GM12878 (cell line): ENCODE results near the gene SERPINF2. TPM values are rescaled to one million over a fixed set of nuclear protein-coding genes. Genes with fewer than 3 reads are reported as not detected.

Experiments
- ASH2L ChIP-seq: fragments of 300-600, 200-600 bp; sonication (generic); IDR thresholded peaks from 2 replicates; pipeline ENCODE4 v1.6.1; 2017; ENCODE audit warnings: low read depth, mild to moderate bottlenecking, borderline replicate concordance
- ATF3 ChIP-seq: IDR thresholded peaks from 2 replicates; pipeline ENCODE4 v1.6.1; 2011; ENCODE audit warnings: low read depth, mild to moderate bottlenecking, low read length, moderate library complexity, borderline replicate concordance; ENCODE audit errors: extremely low read depth
- CBFB ChIP-seq: IDR thresholded peaks from 2 replicates; pipeline ENCODE4 v1.6.1; 2016; ENCODE audit warnings: antibody characterized with exemption, low read depth
- CHD2 ChIP-seq: IDR thresholded peaks from 2 replicates; pipeline ENCODE4 v1.6.1; 2011; ENCODE audit warnings: low read depth, low read length, improper control_type of control experiment, borderline replicate concordance
- FOXM1 ChIP-seq: IDR thresholded peaks from 2 replicates; pipeline ENCODE4 v1.6.1; 2012; ENCODE audit warnings: low read depth, mild to moderate bottlenecking, inconsistent platforms, low read length, moderate library complexity
- GABPA ChIP-seq: IDR thresholded peaks from 2 replicates; pipeline ENCODE4 v1.6.1; 2014; ENCODE audit warnings: antibody characterized with exemption, low read depth, mild to moderate bottlenecking, inconsistent platforms
- MEF2A ChIP-seq: IDR thresholded peaks from 2 replicates; pipeline ENCODE4 v1.6.1; 2011; ENCODE audit warnings: low read depth, mild to moderate bottlenecking, low read length, moderate library complexity; ENCODE audit not compliant: insufficient read depth
- MYB ChIP-seq: fragments of 150-350 bp; IDR thresholded peaks from 2 replicates; pipeline ENCODE4 v1.6.1; 2014; ENCODE audit warnings: mild to moderate bottlenecking, low read depth, low read length, borderline replicate concordance
- PAX5 ChIP-seq: IDR thresholded peaks from 2 replicates; pipeline ENCODE4 v1.6.1; 2011; ENCODE audit warnings: low read depth, low read length, borderline replicate concordance
- PAX8 ChIP-seq: fragments of 450-650 bp; IDR thresholded peaks from 2 replicates; pipeline ENCODE4 v1.6.1; 2017; ENCODE audit warnings: mild to moderate bottlenecking, moderate library complexity
- RCOR1 ChIP-seq: conservative IDR thresholded peaks from 2 replicates; pipeline ENCODE4 v1.6.1; 2012; ENCODE audit warnings: low read depth, low read length, improper control_type of control experiment
- RELA ChIP-seq: fragments of 450-650 bp; IDR thresholded peaks from 2 replicates; pipeline ENCODE4 v1.8.0; 2014; ENCODE audit warnings: borderline replicate concordance; ENCODE audit not compliant: partially characterized antibody
- SMC3 ChIP-seq: IDR thresholded peaks from 2 replicates; pipeline ENCODE4 v1.6.1; 2011; ENCODE audit warnings: low read length, improper control_type of control experiment, borderline replicate concordance
- STAT1 ChIP-seq: fragments of 450-650 bp; conservative IDR thresholded peaks from 2 replicates; pipeline ENCODE4 v1.6.1; 2014; ENCODE audit warnings: antibody characterized with exemption, mild to moderate bottlenecking
- STAT3 ChIP-seq: IDR thresholded peaks from 2 replicates; pipeline ENCODE4 v1.6.1; 2011; ENCODE audit warnings: low read depth, low read length, improper control_type of control experiment
- SUZ12 ChIP-seq: fragments of 200-600 bp; sonication (generic); IDR thresholded peaks from one replicate; pipeline ENCODE4 v1.6.1; 2018; ENCODE audit warnings: antibody characterized with exemption, mild to moderate bottlenecking; ENCODE audit not compliant: unreplicated experiment
- TAF1 ChIP-seq: IDR thresholded peaks from 2 replicates; pipeline ENCODE4 v1.6.1; 2011; ENCODE audit warnings: mild to moderate bottlenecking, low read depth, low read length, borderline replicate concordance
- WRNIP1 ChIP-seq: IDR thresholded peaks from 2 replicates; pipeline ENCODE4 v1.6.1; 2011; ENCODE audit warnings: low read depth, low read length, improper control_type of control experiment, borderline replicate concordance
- ZNF274 ChIP-seq: IDR thresholded peaks from one replicate; pipeline ENCODE4 v1.8.0; 2011; ENCODE audit not compliant: insufficient read length, insufficient read depth
- polyA plus RNA-seq, 11 experiments: library from polyadenylated mRNA; depleted of rRNA in 4 of 11; unstranded in 6 of 11; stranded (reverse) in 5 of 11; fragments of >200 nt; fragmentation: Nextera tagmentation in 4 of 11; fragmentation: Illumina TruSeq in 1 of 11; extraction: Ambion mirVana in 4 of 11; extraction: Trizol in 1 of 11; gene quantifications; 1 replicate in 1 of 11; 2 replicates in 10 of 11; pipeline versions ENCODE4 v1.2.1 to v1.2.3, GENCODE V29; 2011 to 2016; ENCODE audit warnings: inconsistent platforms in 2 of 11, missing spikeins in 2 of 11, low read depth in 1 of 11
- total RNA-seq, 4 experiments: library from RNA; depleted of rRNA in 3 of 4; stranded (reverse); fragments of >200 nt in 3 of 4; fragmentation: Illumina TruSeq in 1 of 4; extraction: Trizol in 1 of 4; gene quantifications; 2 replicates each; pipeline versions ENCODE4 v1.2.1 to v1.2.3, GENCODE V29; 2013 to 2021
- TF ChIP-seq, protein P1 (sequence below): fragments of 450-650 bp; formaldehyde crosslinking; IDR thresholded peaks from 2 replicates; pipeline ENCODE4 v1.4.0; 2020; ENCODE audit warnings: mild to moderate bottlenecking, moderate library complexity
- TF ChIP-seq, protein P2 (sequence below): IDR thresholded peaks from 2 replicates; pipeline ENCODE4 v1.6.1; 2012; ENCODE audit warnings: low read depth, low read length, improper control_type of control experiment
- TF ChIP-seq, protein P3 (sequence below): IDR thresholded peaks from 2 replicates; pipeline ENCODE4 v1.6.1; 2011; ENCODE audit warnings: mild to moderate bottlenecking, low read depth, low read length, moderate library complexity; ENCODE audit not compliant: insufficient replicate concordance

Gene SERPINF2
- total and polyA plus RNA-seq, 10 of the 15 experiments (the other 5 are each of a cell fraction or from before 2014, with no cell fraction given), result 0.04 to 0.21 (median 0.12) TPM; not detected in 6

DNA sequence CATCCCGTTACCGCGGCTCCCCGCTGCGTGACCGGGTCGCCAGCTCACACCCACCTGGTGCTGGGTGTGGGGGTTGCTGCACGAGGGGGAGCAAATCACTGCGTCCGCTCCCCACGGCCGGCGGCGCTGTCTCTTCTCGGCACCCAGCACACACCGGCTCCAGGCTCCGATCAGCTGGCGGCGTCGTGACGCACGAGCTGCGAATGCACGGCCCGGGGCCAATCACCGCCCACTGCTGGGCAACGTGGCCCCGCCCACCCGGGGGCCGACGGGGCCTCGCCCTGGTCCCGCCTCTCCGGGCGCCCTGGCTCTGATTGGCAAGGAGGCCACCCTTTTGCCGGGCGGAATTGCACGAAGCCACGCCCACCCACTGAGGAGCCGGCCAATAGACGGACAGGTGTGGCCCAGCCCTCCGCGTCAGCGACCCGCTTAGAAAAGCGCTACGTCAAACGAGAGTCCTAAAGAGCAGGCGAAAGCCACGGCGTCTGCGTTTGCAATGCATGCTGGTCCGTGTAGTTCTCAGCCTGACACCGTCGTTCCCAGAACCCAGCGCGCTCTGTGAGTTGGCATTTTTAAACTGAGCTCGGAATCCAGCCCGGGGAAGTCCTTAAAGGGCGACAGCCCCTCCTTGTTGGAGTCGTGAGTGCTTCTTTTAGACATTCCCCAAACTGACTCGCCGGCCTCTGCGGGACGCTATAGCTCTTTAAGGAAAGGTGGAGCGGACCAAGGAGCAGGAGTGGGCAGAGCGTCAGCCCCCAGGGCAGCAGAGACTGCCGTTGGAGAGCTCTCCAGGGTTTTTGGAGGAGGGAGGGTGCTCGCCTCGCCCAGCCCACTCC, 26.4 kb upstream of the SERPINF2 start (continued):
- TF ChIP-seq, protein P1, sequence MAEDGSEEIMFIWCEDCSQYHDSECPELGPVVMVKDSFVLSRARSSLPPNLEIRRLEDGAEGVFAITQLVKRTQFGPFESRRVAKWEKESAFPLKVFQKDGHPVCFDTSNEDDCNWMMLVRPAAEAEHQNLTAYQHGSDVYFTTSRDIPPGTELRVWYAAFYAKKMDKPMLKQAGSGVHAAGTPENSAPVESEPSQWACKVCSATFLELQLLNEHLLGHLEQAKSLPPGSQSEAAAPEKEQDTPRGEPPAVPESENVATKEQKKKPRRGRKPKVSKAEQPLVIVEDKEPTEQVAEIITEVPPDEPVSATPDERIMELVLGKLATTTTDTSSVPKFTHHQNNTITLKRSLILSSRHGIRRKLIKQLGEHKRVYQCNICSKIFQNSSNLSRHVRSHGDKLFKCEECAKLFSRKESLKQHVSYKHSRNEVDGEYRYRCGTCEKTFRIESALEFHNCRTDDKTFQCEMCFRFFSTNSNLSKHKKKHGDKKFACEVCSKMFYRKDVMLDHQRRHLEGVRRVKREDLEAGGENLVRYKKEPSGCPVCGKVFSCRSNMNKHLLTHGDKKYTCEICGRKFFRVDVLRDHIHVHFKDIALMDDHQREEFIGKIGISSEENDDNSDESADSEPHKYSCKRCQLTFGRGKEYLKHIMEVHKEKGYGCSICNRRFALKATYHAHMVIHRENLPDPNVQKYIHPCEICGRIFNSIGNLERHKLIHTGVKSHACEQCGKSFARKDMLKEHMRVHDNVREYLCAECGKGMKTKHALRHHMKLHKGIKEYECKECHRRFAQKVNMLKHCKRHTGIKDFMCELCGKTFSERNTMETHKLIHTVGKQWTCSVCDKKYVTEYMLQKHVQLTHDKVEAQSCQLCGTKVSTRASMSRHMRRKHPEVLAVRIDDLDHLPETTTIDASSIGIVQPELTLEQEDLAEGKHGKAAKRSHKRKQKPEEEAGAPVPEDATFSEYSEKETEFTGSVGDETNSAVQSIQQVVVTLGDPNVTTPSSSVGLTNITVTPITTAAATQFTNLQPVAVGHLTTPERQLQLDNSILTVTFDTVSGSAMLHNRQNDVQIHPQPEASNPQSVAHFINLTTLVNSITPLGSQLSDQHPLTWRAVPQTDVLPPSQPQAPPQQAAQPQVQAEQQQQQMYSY, result no peak
- TF ChIP-seq ATF3 (no peak), STAT3 (no peak), MEF2A (no peak), CBFB (no peak), SMC3 (no peak), ZNF274 (no peak), TAF1 (peak; percentile 93), PAX5 (peak; percentile 35; the same call in 1 of the 2 replicates), ASH2L (no peak), CHD2 (peak; percentile 96), PAX8 (no peak), FOXM1 (no peak; the same call in 1 of the 2 replicates), GABPA (no peak), RELA (peak; percentile 33), MYB (no peak), WRNIP1 (no peak), SUZ12 (no peak), RCOR1 (no peak), STAT1 (no peak; the same call in 1 of the 2 replicates)
- TF ChIP-seq, protein P2, sequence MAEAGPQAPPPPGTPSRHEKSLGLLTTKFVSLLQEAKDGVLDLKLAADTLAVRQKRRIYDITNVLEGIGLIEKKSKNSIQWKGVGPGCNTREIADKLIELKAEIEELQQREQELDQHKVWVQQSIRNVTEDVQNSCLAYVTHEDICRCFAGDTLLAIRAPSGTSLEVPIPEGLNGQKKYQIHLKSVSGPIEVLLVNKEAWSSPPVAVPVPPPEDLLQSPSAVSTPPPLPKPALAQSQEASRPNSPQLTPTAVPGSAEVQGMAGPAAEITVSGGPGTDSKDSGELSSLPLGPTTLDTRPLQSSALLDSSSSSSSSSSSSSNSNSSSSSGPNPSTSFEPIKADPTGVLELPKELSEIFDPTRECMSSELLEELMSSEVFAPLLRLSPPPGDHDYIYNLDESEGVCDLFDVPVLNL, result peak; percentile 72; the same call in 1 of the 2 replicates
- TF ChIP-seq, protein P3, sequence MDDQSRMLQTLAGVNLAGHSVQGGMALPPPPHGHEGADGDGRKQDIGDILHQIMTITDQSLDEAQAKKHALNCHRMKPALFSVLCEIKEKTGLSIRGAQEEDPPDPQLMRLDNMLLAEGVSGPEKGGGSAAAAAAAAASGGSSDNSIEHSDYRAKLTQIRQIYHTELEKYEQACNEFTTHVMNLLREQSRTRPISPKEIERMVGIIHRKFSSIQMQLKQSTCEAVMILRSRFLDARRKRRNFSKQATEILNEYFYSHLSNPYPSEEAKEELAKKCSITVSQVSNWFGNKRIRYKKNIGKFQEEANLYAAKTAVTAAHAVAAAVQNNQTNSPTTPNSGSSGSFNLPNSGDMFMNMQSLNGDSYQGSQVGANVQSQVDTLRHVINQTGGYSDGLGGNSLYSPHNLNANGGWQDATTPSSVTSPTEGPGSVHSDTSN, result peak; percentile 95
